ENCODE data around the gene PTGIR.

PTGIR gene

DNA sequence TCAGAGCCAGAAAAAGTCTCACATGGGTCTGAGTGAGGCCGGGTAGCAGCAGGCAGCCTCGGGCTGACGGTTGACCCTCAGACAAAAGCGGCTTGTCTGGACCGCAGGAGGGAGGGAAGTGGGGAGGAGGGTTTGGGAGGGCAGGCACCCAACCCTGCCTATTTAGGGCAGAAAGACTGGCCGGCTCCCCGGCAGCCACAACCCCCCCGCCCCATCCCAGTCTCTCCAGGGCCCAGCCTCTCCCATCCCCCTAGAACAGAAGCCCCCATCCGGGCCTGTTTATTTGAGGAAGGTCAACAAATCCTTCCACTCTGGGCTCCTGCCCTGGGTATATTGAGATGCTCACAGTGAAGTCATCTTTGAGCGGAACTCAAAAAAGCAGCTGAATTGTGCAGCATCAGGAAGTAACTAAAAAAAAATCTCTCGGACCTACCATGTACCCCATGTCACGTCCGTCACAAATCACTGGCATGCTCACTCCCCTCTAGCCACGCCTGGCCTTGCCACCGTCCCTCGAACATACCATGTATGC, 29.8 kb upstream of the PTGIR start:
- ChIA-PET CTCF (no interaction called here), POLR2A (interaction anchor here (0.6 kb wide), 1 partner anchor 131 kb away, joined by 3 read pairs; no protein-coding TSS in a partner anchor)
- TF ChIP-seq SP1 (IDR thresholded peaks at IDR 0.05) (no peak), FOXM1 (IDR thresholded peaks at IDR 0.05; ENCODE audit: borderline replicate concordance) (no peak), SUZ12 (IDR thresholded peaks at IDR 0.05) (no peak), TARDBP (IDR thresholded peaks at IDR 0.05) (no peak), FOXK2 (IDR thresholded peaks at IDR 0.05) (no peak), HDGF (IDR thresholded peaks at IDR 0.05; ENCODE audit: borderline replicate concordance) (no peak)
- TF ChIP-seq, protein P1, sequence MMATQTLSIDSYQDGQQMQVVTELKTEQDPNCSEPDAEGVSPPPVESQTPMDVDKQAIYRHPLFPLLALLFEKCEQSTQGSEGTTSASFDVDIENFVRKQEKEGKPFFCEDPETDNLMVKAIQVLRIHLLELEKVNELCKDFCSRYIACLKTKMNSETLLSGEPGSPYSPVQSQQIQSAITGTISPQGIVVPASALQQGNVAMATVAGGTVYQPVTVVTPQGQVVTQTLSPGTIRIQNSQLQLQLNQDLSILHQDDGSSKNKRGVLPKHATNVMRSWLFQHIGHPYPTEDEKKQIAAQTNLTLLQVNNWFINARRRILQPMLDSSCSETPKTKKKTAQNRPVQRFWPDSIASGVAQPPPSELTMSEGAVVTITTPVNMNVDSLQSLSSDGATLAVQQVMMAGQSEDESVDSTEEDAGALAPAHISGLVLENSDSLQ (IDR thresholded peaks at IDR 0.05) = no peak
- no peak for DNase-seq (ENCODE audit: extremely low spot score)

DNA sequence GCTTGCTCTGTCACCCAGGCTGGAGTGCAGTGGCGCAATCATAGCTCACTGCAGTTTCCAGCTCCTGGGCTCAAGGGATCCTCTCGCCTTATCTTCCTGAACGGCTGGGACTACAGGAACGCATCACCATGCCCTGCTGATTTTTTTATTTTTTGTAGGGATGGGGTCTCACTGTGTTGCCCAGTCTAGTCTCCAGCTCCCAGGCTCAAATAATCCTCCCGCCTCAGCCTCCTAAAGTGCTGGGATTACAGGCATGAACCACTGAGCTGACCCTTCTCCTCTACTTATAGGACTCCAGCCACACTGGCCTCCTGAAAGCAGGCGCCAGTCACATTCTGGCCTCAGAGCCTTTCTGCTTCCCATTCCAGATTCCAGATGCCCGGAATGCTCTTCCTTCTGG, 25.6 kb upstream of the PTGIR start:
- ChIA-PET POLR2A (interaction anchor here (0.6 kb wide), 1 partner anchor 176 kb away, joined by 3 read pairs; no protein-coding TSS in a partner anchor), CTCF (no interaction called here)
- TF ChIP-seq ZNF384 (IDR thresholded peaks at IDR 0.05) = no peak
- TF ChIP-seq SUZ12 (IDR thresholded peaks at IDR 0.05) = no peak
- TF ChIP-seq FOXA1 (IDR thresholded peaks at IDR 0.05) = no peak
- no peak for TF ChIP-seq FOXK2 (IDR thresholded peaks at IDR 0.05)
- TF ChIP-seq NFRKB (IDR thresholded peaks at IDR 0.05) = no peak
- no peak for TF ChIP-seq SP1 (IDR thresholded peaks at IDR 0.05)
- no peak for TF ChIP-seq LEF1 (IDR thresholded peaks at IDR 0.05; ENCODE audit: borderline replicate concordance)
- TF ChIP-seq ELF4 (IDR thresholded peaks at IDR 0.05) = no peak
- TF ChIP-seq BHLHE40 (IDR thresholded peaks at IDR 0.05; ENCODE audit: borderline replicate concordance) = no peak
- TF ChIP-seq HDGF (IDR thresholded peaks at IDR 0.05; ENCODE audit: borderline replicate concordance) = no peak
- no peak for TF ChIP-seq ARNT (IDR thresholded peaks at IDR 0.05)
- no peak for DNase-seq (ENCODE audit: extremely low spot score)

DNA sequence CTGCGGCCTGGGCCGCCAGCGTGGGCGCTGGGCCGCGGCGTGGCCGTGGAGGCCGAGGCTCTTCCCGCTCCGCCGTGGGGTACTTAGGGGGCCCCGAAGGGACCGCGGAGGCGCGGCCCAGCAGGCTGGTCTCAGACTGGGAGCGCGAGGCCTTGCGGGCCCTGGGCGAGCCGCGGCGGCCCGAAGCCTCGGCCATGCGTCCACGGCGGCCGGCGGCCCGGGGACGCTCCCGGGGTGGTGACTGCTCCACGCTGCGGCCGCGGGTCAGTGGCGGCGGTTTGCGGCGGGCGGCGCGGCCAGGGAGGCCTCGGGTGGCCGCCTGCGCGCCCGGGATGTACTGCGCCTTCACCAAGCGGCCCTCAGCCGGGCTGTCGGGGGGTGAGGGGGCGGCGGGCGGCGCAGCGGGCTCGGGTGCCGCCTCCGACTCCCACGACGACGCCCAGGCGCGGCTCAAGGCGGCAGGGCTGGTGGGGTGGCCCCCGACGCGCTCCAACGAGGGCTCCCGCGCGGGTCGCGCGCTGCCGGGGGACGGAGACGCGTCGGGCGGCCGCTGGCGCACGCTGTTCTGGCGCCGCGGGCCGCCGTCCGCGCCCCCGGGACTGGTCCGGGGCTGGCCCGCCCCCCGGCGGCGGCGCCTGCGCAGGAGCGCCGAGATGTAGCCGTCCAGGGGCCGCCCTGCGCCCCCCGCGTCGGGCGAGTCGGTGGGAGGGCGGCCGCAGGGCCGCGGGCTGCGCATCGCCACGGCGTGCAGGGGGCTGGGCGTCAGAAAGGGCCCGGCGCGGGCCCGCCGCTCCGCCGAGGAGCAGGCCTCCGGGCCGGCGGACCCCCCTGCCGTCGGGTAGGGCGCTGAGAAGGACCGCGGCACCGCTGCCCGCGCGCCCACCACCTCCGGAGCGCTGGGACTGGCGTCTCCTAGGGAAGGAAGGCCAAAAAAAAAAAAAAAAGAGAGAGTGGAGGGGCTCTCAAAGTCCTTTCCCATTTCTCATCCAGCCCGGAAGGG, 24.4 kb upstream of the PTGIR start:
- DNase-seq (ENCODE audit: extremely low spot score) = no peak
- TF ChIP-seq ELF4 (IDR thresholded peaks at IDR 0.05) (no peak), TARDBP (IDR thresholded peaks at IDR 0.05) (no peak), HDGF (IDR thresholded peaks at IDR 0.05; ENCODE audit: borderline replicate concordance) (no peak)
- TF ChIP-seq, protein P1 (IDR thresholded peaks at IDR 0.05) = no peak
- POLR2A ChIA-PET = interaction anchor here (1.1 kb wide), 1 partner anchor 9 kb away, joined by 4 read pairs; no protein-coding TSS in a partner anchor
- CTCF ChIA-PET = interaction anchor here (0.7 kb wide), 1 partner anchor 834 kb away, joined by 3 read pairs; no protein-coding TSS in a partner anchor

DNA sequence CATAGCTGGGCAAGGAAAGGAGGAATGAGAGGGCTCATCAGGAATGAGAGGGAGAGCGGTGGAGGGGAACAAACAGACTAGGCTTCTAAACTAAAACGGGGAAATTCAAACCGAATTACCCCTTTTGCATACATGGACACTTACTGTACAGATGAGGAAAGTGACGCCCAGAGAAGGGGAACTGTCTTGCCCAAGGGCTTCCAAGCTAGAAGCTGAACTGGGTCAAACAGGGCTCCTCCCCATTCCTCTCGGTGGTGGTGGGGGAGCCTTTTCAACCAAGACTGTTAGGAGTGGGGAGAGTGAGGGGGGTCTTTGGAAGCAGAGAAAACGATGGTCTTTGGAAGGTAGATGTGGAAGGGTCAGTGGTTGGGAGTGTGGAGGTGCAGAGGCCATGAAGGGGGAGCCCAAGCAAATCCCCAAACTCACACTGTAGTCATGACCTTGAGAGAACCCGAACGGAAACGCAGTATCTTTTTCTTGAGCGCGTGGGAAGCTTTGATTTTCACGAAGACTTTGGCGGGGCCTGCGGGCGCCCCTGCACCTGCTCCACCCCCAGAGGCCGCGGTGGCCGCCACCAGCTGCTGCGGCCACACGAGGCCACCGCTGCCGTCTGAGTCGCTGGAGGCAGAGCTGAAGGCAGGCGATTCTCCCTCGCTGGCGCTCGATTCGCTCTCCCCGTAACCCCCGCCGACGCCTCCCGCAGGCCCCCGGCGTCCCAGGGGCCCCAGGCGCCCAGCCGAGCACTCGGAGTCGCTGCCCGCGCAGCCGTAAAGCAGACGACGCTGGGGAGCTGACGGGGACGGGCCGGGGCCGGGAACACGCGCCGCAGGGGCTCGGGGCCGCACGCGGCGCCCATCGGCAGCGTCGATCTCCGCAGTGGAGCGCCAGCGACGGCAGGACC, 23.4 kb upstream of the PTGIR start:
- CTCF ChIA-PET = interaction anchor here (0.7 kb wide), 1 partner anchor 835 kb away, joined by 3 read pairs; no protein-coding TSS in a partner anchor
- no peak for DNase-seq (ENCODE audit: extremely low spot score)
- POLR2A ChIA-PET = interaction anchor here (1.1 kb wide), 1 partner anchor 8 kb away, joined by 4 read pairs; no protein-coding TSS in a partner anchor
- TF ChIP-seq FOXK2 (IDR thresholded peaks at IDR 0.05) = no peak
- no peak for TF ChIP-seq L3MBTL2 (conservative IDR thresholded peaks at IDR 0.05)
- no peak for TF ChIP-seq CTBP1 (IDR thresholded peaks at IDR 0.05; ENCODE audit: borderline replicate concordance)
- no peak for TF ChIP-seq LEF1 (IDR thresholded peaks at IDR 0.05; ENCODE audit: borderline replicate concordance)
- no peak for TF ChIP-seq FOXA1 (IDR thresholded peaks at IDR 0.05)
- TF ChIP-seq SUZ12 (IDR thresholded peaks at IDR 0.05) = no peak
- TF ChIP-seq ELF4 (IDR thresholded peaks at IDR 0.05) = no peak
- no peak for TF ChIP-seq SP1 (IDR thresholded peaks at IDR 0.05)
- no peak for TF ChIP-seq ARNT (IDR thresholded peaks at IDR 0.05)
- no peak for TF ChIP-seq ZNF384 (IDR thresholded peaks at IDR 0.05)
- TF ChIP-seq NFRKB (IDR thresholded peaks at IDR 0.05) = no peak
- TF ChIP-seq, protein P1 (IDR thresholded peaks at IDR 0.05) = no peak
- no peak for TF ChIP-seq TARDBP (IDR thresholded peaks at IDR 0.05)

DNA sequence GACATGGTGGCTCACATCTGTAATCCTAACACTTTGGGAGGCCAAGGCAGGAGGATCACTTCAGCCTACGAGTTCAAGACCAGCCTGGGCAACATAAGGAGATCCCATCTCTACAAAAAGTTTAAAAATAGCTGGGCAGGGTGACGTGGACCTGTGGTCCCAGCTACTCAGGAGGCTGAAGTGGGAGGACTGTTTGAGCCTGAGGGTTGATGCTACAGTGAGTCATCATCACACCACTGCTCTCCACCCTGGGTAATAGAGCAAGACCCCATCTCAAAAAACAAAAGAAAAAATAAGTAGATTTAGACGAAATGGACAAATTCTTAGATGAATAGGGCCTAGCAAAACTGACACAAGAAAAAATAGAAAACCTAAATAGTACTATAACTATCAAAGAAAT, 21.5 kb upstream of the PTGIR start:
- TF ChIP-seq ZNF384 (IDR thresholded peaks at IDR 0.05) (no peak), LEF1 (IDR thresholded peaks at IDR 0.05; ENCODE audit: borderline replicate concordance) (no peak), BHLHE40 (IDR thresholded peaks at IDR 0.05; ENCODE audit: borderline replicate concordance) (no peak), SUZ12 (IDR thresholded peaks at IDR 0.05) (no peak), NFRKB (IDR thresholded peaks at IDR 0.05) (no peak), HDGF (IDR thresholded peaks at IDR 0.05; ENCODE audit: borderline replicate concordance) (no peak), CTBP1 (IDR thresholded peaks at IDR 0.05; ENCODE audit: borderline replicate concordance) (no peak), ELF4 (IDR thresholded peaks at IDR 0.05) (no peak), L3MBTL2 (conservative IDR thresholded peaks at IDR 0.05) (no peak), TARDBP (IDR thresholded peaks at IDR 0.05) (no peak), ARNT (IDR thresholded peaks at IDR 0.05) (no peak), FOXM1 (IDR thresholded peaks at IDR 0.05; ENCODE audit: borderline replicate concordance) (no peak), FOXA1 (IDR thresholded peaks at IDR 0.05) (no peak), SP1 (IDR thresholded peaks at IDR 0.05) (no peak), FOXK2 (IDR thresholded peaks at IDR 0.05) (no peak)
- TF ChIP-seq, protein P1 (IDR thresholded peaks at IDR 0.05) = no peak
- POLR2A ChIA-PET = interaction anchor here (0.7 kb wide), 1 partner anchor 15 kb away, joined by 3 read pairs; the partner anchor contains the start of gene DACT3
- no peak for DNase-seq (ENCODE audit: extremely low spot score)
- CTCF ChIA-PET = no interaction called here

Measured in HEK293T (cell line).